ENCODE measurements around the gene PAXIP1. TPM values are rescaled to one million over a fixed set of nuclear protein-coding genes. Genes with fewer than 3 reads are reported as not detected.
A peak's percentile ranks its signal among the peaks of the same experiment; 100 is the strongest.

The PAXIP1 gene
- total RNA-seq, 2 donors from 2014 or later: 12.0 to 13.0 TPM

- H3K27me3 ChIP-seq (replicated peaks; ENCODE audit: insufficient read depth): no peaks in the 10 kb centered on the region
- DNase-seq (ENCODE audit: low spot score): no peak
- H3K4me3 ChIP-seq: no peak overlapping the region
- TF ChIP-seq CTCF (IDR thresholded peaks at IDR 0.05): no peak
- H3K4me1 ChIP-seq (ENCODE audit: control insufficient read depth in 1 of 2, low read depth in 2 of 2): peaks cover 0 to 5% of the 10 kb centered on the region in 2 donors
- no peaks in the 10 kb centered on the region for H3K36me3 ChIP-seq
- no peak overlapping the region for H3K27ac ChIP-seq
- ATAC-seq (ENCODE audit: insufficient number of reproducible peaks, low FRiP score, low read depth): no peak
- H3K9me3 ChIP-seq: peaks cover 3% of the 10 kb centered on the region
Measured at GRCh38 chr7:154915600-154915999, 87.3 kb downstream of the PAXIP1 start.

DNA sequence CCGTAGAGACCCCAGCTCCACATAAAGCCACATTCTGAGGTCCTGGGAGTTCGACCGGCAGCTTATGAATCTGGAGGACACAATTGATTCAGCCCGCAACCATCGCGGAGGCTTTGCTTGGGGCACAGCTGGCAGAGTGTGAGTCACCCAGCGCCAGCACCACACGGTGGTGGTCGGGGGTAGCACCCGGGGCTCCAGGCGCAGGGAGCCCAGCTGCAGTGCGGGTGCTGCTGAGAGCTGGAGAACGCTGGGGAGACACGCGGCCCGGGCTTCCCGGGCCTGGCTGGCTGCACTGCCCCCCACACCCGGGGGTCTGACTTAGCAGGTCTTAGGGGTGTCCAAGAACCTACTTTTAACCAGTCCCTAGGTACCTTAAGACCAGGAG lies 87.9 kb downstream of the PAXIP1 start:
- DNase-seq (ENCODE audit: low spot score) (no peak), ATAC-seq (ENCODE audit: insufficient number of reproducible peaks, low FRiP score, low read depth) (no peak)
- no peak for TF ChIP-seq CTCF (IDR thresholded peaks at IDR 0.05)
- Histone ChIP-seq H3K9me3 (peaks cover 3% of the 10 kb centered on the region), H3K4me3 (no peak overlapping the region), H3K4me1 (ENCODE audit: control insufficient read depth in 1 of 2, low read depth in 2 of 2) (peaks cover 0 to 5% of the 10 kb centered on the region in 2 donors), H3K27ac (no peak overlapping the region), H3K27me3 (replicated peaks; ENCODE audit: insufficient read depth) (no peaks in the 10 kb centered on the region), H3K36me3 (no peaks in the 10 kb centered on the region)

DNA sequence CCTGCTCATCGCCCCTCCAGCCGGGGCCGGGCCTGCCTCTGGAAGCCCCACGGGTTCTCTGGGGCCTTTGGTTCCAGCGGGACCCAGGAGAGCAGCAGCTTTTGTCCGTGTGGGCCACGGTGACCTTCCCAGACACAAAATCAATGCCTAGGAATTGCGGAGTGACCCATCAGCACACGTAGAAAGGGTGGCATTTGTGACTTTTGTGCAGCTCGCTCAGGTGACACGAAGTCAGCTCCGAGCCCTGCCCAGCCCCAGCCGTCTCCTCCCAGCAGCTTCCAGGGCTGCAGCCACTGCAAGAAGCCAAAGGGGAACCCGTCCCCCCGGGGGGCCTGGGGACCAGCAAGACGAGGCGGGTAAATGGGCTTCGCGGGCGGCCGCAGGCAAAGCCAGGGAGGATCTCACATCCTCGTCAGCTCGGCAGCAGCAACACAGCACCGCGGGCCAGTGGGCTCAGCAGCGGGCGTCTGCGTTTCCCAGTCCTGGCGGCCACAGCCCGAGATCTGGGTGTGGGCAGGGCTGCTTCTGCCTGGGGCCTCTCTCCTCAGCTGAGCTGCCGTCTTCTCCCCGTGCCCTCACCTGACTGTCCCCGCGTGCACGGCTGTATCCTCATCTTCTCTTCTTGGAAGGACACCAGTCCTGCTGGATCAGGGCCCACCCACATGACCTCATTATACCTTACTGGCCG lies 88.5 kb downstream of the PAXIP1 start:
- Histone ChIP-seq H3K27ac (no peak overlapping the region), H3K9me3 (peaks cover 3% of the 10 kb centered on the region), H3K27me3 (replicated peaks; ENCODE audit: insufficient read depth) (no peaks in the 10 kb centered on the region), H3K36me3 (no peaks in the 10 kb centered on the region), H3K4me1 (ENCODE audit: control insufficient read depth in 1 of 2, low read depth in 2 of 2) (peaks cover 0 to 5% of the 10 kb centered on the region in 2 donors), H3K4me3 (peak overlapping the region; percentile 71)
- no peak for ATAC-seq (ENCODE audit: insufficient number of reproducible peaks, low FRiP score, low read depth)
- TF ChIP-seq CTCF (IDR thresholded peaks at IDR 0.05): no peak
- no peak for DNase-seq (ENCODE audit: low spot score)

GRCh38 chr7:154913638-154914307 lies 89.2 kb downstream of the PAXIP1 start:
- peak; percentile 88 for TF ChIP-seq CTCF (IDR thresholded peaks at IDR 0.05)
- DNase-seq (ENCODE audit: low spot score): peak; percentile 31
- no peaks in the 10 kb centered on the region for H3K36me3 ChIP-seq
- H3K9me3 ChIP-seq: peaks cover 3% of the 10 kb centered on the region
- no peaks in the 10 kb centered on the region for H3K27me3 ChIP-seq (replicated peaks; ENCODE audit: insufficient read depth)
- no peak overlapping the region for H3K27ac ChIP-seq
- H3K4me3 ChIP-seq: peak overlapping the region; percentile 71
- H3K4me1 ChIP-seq (ENCODE audit: control insufficient read depth in 1 of 2, low read depth in 2 of 2): peaks cover 0 to 5% of the 10 kb centered on the region in 2 donors
- peak; percentile 77 for ATAC-seq (ENCODE audit: insufficient number of reproducible peaks, low FRiP score, low read depth)

GRCh38 chr7:154912871-154913637 lies 89.9 kb downstream of the PAXIP1 start:
- ATAC-seq (ENCODE audit: insufficient number of reproducible peaks, low FRiP score, low read depth) (no peak), DNase-seq (ENCODE audit: low spot score) (no peak)
- Histone ChIP-seq H3K36me3 (no peaks in the 10 kb centered on the region), H3K4me1 (ENCODE audit: control insufficient read depth in 1 of 2, low read depth in 2 of 2) (peaks cover 0 to 5% of the 10 kb centered on the region in 2 donors), H3K27me3 (replicated peaks; ENCODE audit: insufficient read depth) (no peaks in the 10 kb centered on the region), H3K4me3 (no peak overlapping the region), H3K27ac (no peak overlapping the region), H3K9me3 (peaks cover 3% of the 10 kb centered on the region)
- TF ChIP-seq CTCF (IDR thresholded peaks at IDR 0.05): no peak

Data from thoracic aorta (tissue), 2 donors.